Ishikawa (cell line): ENCODE data around the gene KIF16B.

Experiments used
- FOXM1 ChIP-seq: IDR thresholded peaks from 2 replicates; pipeline ENCODE4 v1.6.1; 2012; ENCODE audit warnings: low read depth, borderline replicate concordance
- RAD21 ChIP-seq: IDR thresholded peaks from 2 replicates; pipeline ENCODE4 v1.6.1; 2012; ENCODE audit warnings: low read depth
- TCF12 ChIP-seq: IDR thresholded peaks from 2 replicates; pipeline ENCODE4 v1.6.1; 2012; ENCODE audit warnings: low read depth
- TEAD4 ChIP-seq: IDR thresholded peaks from 2 replicates; pipeline ENCODE4 v1.6.1; 2012
- TF ChIP-seq, protein P1 (sequence below): IDR thresholded peaks from 2 replicates; pipeline ENCODE4 v1.6.1; 2012; ENCODE audit warnings: low read depth, mild to moderate bottlenecking

DNA sequence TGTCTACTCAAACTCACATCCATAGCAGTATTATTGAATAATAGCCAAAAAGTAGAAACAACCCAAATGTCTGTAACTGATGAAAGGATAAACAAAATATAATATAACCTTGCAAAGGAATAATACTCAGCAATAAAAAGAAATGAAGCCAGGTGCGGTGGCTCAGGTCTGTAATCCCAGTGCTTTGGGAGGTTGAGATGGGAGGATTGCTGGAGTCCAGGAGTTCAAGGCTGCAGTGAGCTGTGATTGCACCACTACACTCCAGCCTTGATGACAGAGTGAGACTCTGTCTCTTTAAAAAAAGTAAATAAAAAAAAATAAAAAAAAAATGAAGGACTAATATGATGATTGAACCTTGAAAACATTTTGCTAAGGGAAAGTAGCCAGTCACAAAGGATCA lies 22.1 kb upstream of the KIF16B start:
- TF ChIP-seq FOXM1 (no peak), RAD21 (no peak), TEAD4 (no peak), TCF12 (no peak)
- TF ChIP-seq, protein P1, sequence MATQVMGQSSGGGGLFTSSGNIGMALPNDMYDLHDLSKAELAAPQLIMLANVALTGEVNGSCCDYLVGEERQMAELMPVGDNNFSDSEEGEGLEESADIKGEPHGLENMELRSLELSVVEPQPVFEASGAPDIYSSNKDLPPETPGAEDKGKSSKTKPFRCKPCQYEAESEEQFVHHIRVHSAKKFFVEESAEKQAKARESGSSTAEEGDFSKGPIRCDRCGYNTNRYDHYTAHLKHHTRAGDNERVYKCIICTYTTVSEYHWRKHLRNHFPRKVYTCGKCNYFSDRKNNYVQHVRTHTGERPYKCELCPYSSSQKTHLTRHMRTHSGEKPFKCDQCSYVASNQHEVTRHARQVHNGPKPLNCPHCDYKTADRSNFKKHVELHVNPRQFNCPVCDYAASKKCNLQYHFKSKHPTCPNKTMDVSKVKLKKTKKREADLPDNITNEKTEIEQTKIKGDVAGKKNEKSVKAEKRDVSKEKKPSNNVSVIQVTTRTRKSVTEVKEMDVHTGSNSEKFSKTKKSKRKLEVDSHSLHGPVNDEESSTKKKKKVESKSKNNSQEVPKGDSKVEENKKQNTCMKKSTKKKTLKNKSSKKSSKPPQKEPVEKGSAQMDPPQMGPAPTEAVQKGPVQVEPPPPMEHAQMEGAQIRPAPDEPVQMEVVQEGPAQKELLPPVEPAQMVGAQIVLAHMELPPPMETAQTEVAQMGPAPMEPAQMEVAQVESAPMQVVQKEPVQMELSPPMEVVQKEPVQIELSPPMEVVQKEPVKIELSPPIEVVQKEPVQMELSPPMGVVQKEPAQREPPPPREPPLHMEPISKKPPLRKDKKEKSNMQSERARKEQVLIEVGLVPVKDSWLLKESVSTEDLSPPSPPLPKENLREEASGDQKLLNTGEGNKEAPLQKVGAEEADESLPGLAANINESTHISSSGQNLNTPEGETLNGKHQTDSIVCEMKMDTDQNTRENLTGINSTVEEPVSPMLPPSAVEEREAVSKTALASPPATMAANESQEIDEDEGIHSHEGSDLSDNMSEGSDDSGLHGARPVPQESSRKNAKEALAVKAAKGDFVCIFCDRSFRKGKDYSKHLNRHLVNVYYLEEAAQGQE: no peak
